Lower leg skin (tissue), 3 donors: Measurements from ENCODE around the gene GANC.

Experiments
- CTCF ChIP-seq, 3 donors: fragments of 450-650 bp; IDR thresholded peaks; one replicate each; pipeline ENCODE4 v1.5.1; 2016; ENCODE audit warnings: antibody characterized with exemption in 3 of 3, mild to moderate bottlenecking in 3 of 3, moderate library complexity in 2 of 3
- POLR2A ChIP-seq, 2 donors: fragments of 450-650 bp; IDR thresholded peaks; one replicate each; pipeline ENCODE4 v1.6.1; 2016 to 2017; ENCODE audit warnings: antibody characterized with exemption in 2 of 2, mild to moderate bottlenecking in 1 of 2, moderate library complexity in 1 of 2

GRCh38 chr15:42287931-42288330 is 14.9 kb downstream of the GANC start:
- no peak for TF ChIP-seq CTCF (IDR thresholded peaks at IDR 0.05)
- no peak for TF ChIP-seq POLR2A (IDR thresholded peaks at IDR 0.05)
